ENCODE data around the gene A3GALT2.

DNA sequence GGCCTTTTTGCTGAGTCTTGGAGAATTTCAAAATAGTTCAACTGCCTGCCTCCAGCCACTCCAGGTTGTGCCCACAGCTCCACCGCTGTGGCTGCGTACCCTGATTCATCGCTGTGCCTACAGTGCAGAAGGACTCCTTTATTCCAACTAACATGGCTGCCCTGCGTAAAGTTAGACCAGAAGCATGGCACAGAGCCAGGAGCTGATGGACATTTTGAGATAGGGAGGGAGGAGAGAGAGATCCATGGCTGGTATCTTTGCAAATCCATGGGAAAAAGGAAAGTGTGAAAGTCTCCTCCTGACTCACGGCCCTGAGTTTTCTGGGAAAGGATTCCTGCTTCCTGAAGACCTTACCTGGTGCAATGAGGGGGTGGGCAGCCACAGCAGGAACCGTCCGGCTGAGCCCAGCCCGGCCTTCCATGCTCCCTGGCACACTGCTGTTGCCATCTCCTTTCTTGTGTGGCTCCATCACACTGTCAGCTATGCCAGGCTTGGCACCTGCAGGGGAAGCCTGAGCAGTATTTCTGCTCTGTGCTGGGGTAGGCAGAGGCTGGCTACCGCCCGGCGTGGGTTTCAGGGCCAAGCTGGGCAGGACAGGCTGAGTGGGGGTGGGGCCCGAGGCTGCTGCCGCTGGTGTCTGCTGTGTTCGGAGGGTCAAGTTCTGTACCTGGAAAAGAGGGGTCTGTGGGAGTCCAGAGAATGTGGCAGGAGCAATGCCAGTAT, 46.0 kb upstream of the A3GALT2 start:
- TF ChIP-seq POLR2A (IDR thresholded peaks at IDR 0.05; ENCODE audit: low read depth, low read length) (no peak), POLR2AphosphoS5 (IDR thresholded peaks at IDR 0.05; ENCODE audit: low read depth, low read length) (no peak)

Data from GM12892 (cell line).